Neural cell (in vitro differentiated cells): ENCODE results near the gene GIPC2. TPM values are rescaled to one million over a fixed set of nuclear protein-coding genes. Genes with fewer than 3 reads are reported as not detected.

ENCODE experiments used
- H2AFZ ChIP-seq: fragments of 200-600, 300-800 bp; sonication (generic), shearing (Covaris generic); 2 replicates; pipeline ENCODE4 v1.6.0; 2014; ENCODE audit warnings: low read depth, mild to moderate bottlenecking, antibody characterized with exemption, low read length, moderate library complexity
- H3F3A ChIP-seq: fragments of 200-600 bp; shearing (Covaris generic); 2 replicates; pipeline ENCODE4 v1.6.1; 2016; ENCODE audit warnings: mild to moderate bottlenecking, moderate library complexity, mixed read lengths, antibody characterized with exemption, low read length; ENCODE audit not compliant: insufficient read depth, poor library complexity, severe bottlenecking
- H3K27ac ChIP-seq: fragments of 200-600, 300-800 bp; sonication (generic), shearing (Covaris generic); 2 replicates; pipeline ENCODE4 v1.5.1; 2014; ENCODE audit warnings: mild to moderate bottlenecking, low read length, moderate library complexity
- H3K27me3 ChIP-seq: fragments of 300-800, 200-600 bp; sonication (generic), shearing (Covaris generic); 2 replicates; pipeline ENCODE4 v1.6.0; 2014; ENCODE audit warnings: mild to moderate bottlenecking, low read depth, low read length, moderate library complexity; ENCODE audit not compliant: insufficient read depth
- H3K36me3 ChIP-seq: fragments of 300-800, 200-600 bp; sonication (generic), shearing (Covaris generic); 2 replicates; pipeline ENCODE4 v1.5.1; 2014; ENCODE audit warnings: mild to moderate bottlenecking, antibody characterized with exemption, low read length, moderate library complexity; ENCODE audit not compliant: insufficient read depth
- H3K4me2 ChIP-seq: fragments of 300-800, 200-600 bp; sonication (generic), shearing (Covaris generic); 2 replicates; pipeline ENCODE4 v1.6.0; 2014; ENCODE audit warnings: mild to moderate bottlenecking, low read length
- H3K4me3 ChIP-seq: fragments of 300-800, 200-600 bp; sonication (generic), shearing (Covaris generic); 2 replicates; pipeline ENCODE4 v1.5.1; 2014; ENCODE audit warnings: mild to moderate bottlenecking, low read length, moderate library complexity
- H3K79me2 ChIP-seq: fragments of 200-600 bp; shearing (Covaris generic); replicated peaks from 2 replicates; pipeline ENCODE4 v1.6.0; 2014; ENCODE audit warnings: mild to moderate bottlenecking, low read length, moderate library complexity; ENCODE audit not compliant: insufficient read depth
- H3K9ac ChIP-seq: fragments of 300-800, 200-600 bp; sonication (generic), shearing (Covaris generic); 2 replicates; pipeline ENCODE4 v1.6.1; 2016; ENCODE audit warnings: mild to moderate bottlenecking, low read length, mixed read lengths
- H3K9me2 ChIP-seq: fragments of 200-600 bp; shearing (Covaris generic); 2 replicates; pipeline ENCODE4 v1.6.1; 2016; ENCODE audit warnings: mild to moderate bottlenecking, low read length, mixed read lengths; ENCODE audit not compliant: insufficient read depth
- H3K9me3 ChIP-seq: fragments of 200-600, 300-800 bp; sonication (generic), shearing (Covaris generic); 2 replicates; pipeline ENCODE4 v1.6.1; 2016; ENCODE audit warnings: mild to moderate bottlenecking, mixed run types, low read length, moderate library complexity, mixed read lengths
- H4K20me1 ChIP-seq: fragments of 200-600 bp; shearing (Covaris generic); 2 replicates; pipeline ENCODE4 v1.6.1; 2016; ENCODE audit warnings: mild to moderate bottlenecking, mixed run types; ENCODE audit not compliant: insufficient read depth
- CTCF ChIP-seq: fragments of 450-650 bp; IDR thresholded peaks from 2 replicates; pipeline ENCODE4 v1.5.1; 2014; ENCODE audit warnings: antibody characterized with exemption, mild to moderate bottlenecking, moderate library complexity; ENCODE audit not compliant: poor library complexity, severe bottlenecking
- EP300 ChIP-seq: fragments of 450-650 bp; conservative IDR thresholded peaks from 2 replicates; pipeline ENCODE4 v1.6.1; 2014; ENCODE audit warnings: antibody characterized with exemption, mild to moderate bottlenecking, moderate library complexity; ENCODE audit not compliant: poor library complexity, severe bottlenecking
- EZH2 ChIP-seq: fragments of 200-600, 300-800 bp; shearing (Covaris generic), sonication (generic); IDR thresholded peaks from 2 replicates; pipeline ENCODE4 v1.6.1; 2014; ENCODE audit warnings: antibody characterized with exemption, low read length, borderline replicate concordance, mild to moderate bottlenecking; ENCODE audit not compliant: insufficient read depth, poor library complexity, severe bottlenecking
- MXI1 ChIP-seq: fragments of 450-650 bp; conservative IDR thresholded peaks from 2 replicates; pipeline ENCODE4 v1.6.1; 2014; ENCODE audit warnings: antibody characterized with exemption, mild to moderate bottlenecking; ENCODE audit not compliant: poor library complexity, severe bottlenecking
- POLR2AphosphoS5 ChIP-seq: IDR thresholded peaks from 2 replicates; pipeline ENCODE4 v1.6.1; 2012
- RAD21 ChIP-seq: fragments of 450-650 bp; conservative IDR thresholded peaks from 2 replicates; pipeline ENCODE4 v1.6.1; 2014; ENCODE audit warnings: antibody characterized with exemption, mild to moderate bottlenecking, moderate library complexity
- REST ChIP-seq: IDR thresholded peaks from 2 replicates; pipeline ENCODE4 v1.6.1; 2012; ENCODE audit warnings: borderline replicate concordance
- SMC3 ChIP-seq: fragments of 450-650 bp; conservative IDR thresholded peaks from 2 replicates; pipeline ENCODE4 v1.6.1; 2014; ENCODE audit warnings: antibody characterized with exemption, mild to moderate bottlenecking, moderate library complexity; ENCODE audit not compliant: poor library complexity
- TAF1 ChIP-seq: IDR thresholded peaks from 2 replicates; pipeline ENCODE4 v1.6.1; 2012; ENCODE audit warnings: low read depth
- polyA plus RNA-seq: library from polyadenylated mRNA; depleted of rRNA; stranded (reverse); fragments of >200 nt; gene quantifications from 2 replicates; pipeline ENCODE4 v1.2.3, GENCODE V29; 2014

The GIPC2 gene
- polyA plus RNA-seq, 1 donor from 2014 or later: 1.3 TPM

DNA sequence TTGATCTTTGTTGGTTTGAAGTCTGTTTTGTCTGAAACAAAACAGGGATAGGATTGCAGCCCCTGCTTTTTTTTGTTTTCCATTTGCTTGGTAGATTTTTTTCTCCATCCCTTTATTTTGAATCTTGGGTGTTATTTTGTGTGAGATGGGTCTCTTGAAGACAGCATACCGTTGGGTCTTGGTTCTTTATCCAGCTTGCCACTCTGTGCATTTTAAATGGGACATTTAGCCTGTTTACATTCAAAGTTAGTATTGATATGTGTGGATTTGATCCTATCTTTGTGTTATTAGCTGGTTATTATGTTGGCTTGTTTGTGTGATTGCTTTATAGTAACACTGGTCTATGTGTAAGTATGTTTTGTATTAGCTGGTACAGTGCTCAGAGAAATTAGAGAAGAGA is 40.9 kb downstream of the GIPC2 start:
- H3K36me3 ChIP-seq: no peaks in the 10 kb centered on the region
- no peak overlapping the region for H3K4me2 ChIP-seq
- no peak overlapping the region for H3K9ac ChIP-seq
- no peak overlapping the region for H3K4me3 ChIP-seq
- H3F3A ChIP-seq: no peaks in the 10 kb centered on the region
- no peak for TF ChIP-seq EP300
- no peak for TF ChIP-seq EZH2
- no peak for TF ChIP-seq POLR2AphosphoS5
- TF ChIP-seq RAD21: no peak
- no peak overlapping the region for H2AFZ ChIP-seq
- H3K9me2 ChIP-seq: no peaks in the 10 kb centered on the region
- H4K20me1 ChIP-seq: no peaks in the 10 kb centered on the region
- no peaks in the 10 kb centered on the region for H3K79me2 ChIP-seq
- no peaks in the 10 kb centered on the region for H3K27me3 ChIP-seq
- no peaks in the 10 kb centered on the region for H3K9me3 ChIP-seq
- no peak overlapping the region for H3K27ac ChIP-seq

DNA sequence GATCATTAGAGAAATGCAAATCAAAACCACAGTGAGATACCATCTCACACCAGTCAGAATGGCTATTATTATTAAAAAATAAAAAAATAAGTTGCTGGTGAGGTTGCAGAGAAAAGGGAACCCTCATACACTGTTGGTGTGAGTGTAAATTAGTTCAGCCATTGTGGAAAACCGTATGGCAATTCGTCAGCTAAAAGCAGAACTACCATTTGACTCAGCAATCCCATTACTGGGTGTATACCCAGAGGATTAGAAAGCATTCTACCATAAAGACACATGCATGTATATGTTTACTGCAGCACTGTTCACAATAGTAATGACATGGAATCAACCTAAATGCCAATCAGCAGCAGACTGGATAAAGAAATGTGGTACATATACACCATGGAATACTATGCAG is 42.2 kb downstream of the GIPC2 start:
- TF ChIP-seq EZH2: no peak
- TF ChIP-seq TAF1: no peak
- TF ChIP-seq REST: no peak
- no peak for TF ChIP-seq POLR2AphosphoS5
- TF ChIP-seq SMC3: no peak
- TF ChIP-seq RAD21: no peak
- TF ChIP-seq MXI1: no peak
- no peak for TF ChIP-seq CTCF
- TF ChIP-seq EP300: no peak
- no peaks in the 10 kb centered on the region for H3K79me2 ChIP-seq
- H3K4me2 ChIP-seq: no peak overlapping the region
- H4K20me1 ChIP-seq: no peaks in the 10 kb centered on the region
- H3K9me3 ChIP-seq: no peaks in the 10 kb centered on the region
- no peak overlapping the region for H3K9ac ChIP-seq
- H2AFZ ChIP-seq: no peak overlapping the region
- H3K36me3 ChIP-seq: no peaks in the 10 kb centered on the region
- no peaks in the 10 kb centered on the region for H3F3A ChIP-seq
- no peak overlapping the region for H3K27ac ChIP-seq
- no peaks in the 10 kb centered on the region for H3K27me3 ChIP-seq
- H3K9me2 ChIP-seq: no peaks in the 10 kb centered on the region
- no peak overlapping the region for H3K4me3 ChIP-seq

GRCh38 chr1:78088486-78088885 is 42.7 kb downstream of the GIPC2 start:
- Histone ChIP-seq H3K79me2 (no peaks in the 10 kb centered on the region), H3K27ac (no peak overlapping the region), H3K9me2 (no peaks in the 10 kb centered on the region), H3K27me3 (no peaks in the 10 kb centered on the region), H3K4me3 (no peak overlapping the region), H3K4me2 (no peak overlapping the region), H2AFZ (no peak overlapping the region), H3K9me3 (no peaks in the 10 kb centered on the region), H3K9ac (no peak overlapping the region), H3F3A (no peaks in the 10 kb centered on the region), H4K20me1 (no peaks in the 10 kb centered on the region), H3K36me3 (no peaks in the 10 kb centered on the region)
- no peak for TF ChIP-seq REST
- TF ChIP-seq SMC3: no peak
- TF ChIP-seq RAD21: no peak
- TF ChIP-seq TAF1: no peak
- TF ChIP-seq CTCF: no peak
- no peak for TF ChIP-seq POLR2AphosphoS5
- TF ChIP-seq EZH2: no peak
- TF ChIP-seq MXI1: no peak
